Daoy (cell line): ENCODE results near the gene OBSCN. TPM values are rescaled to one million over a fixed set of nuclear protein-coding genes. Genes with fewer than 3 reads are reported as not detected.

Experiments
- DNase-seq: peaks from one replicate; pipeline ENCODE4 v3.0.0-alpha.2; 2015; ENCODE audit warnings: low read depth
- total RNA-seq: library from RNA; depleted of rRNA; stranded (reverse); fragments of >200 nt; shearing (Covaris generic); gene quantifications from 2 replicates; pipeline ENCODE4 v1.2.3, GENCODE V29; 2014

OBSCN gene
- total RNA-seq, 1 experiment from 2014 or later = 4.1 TPM

DNA sequence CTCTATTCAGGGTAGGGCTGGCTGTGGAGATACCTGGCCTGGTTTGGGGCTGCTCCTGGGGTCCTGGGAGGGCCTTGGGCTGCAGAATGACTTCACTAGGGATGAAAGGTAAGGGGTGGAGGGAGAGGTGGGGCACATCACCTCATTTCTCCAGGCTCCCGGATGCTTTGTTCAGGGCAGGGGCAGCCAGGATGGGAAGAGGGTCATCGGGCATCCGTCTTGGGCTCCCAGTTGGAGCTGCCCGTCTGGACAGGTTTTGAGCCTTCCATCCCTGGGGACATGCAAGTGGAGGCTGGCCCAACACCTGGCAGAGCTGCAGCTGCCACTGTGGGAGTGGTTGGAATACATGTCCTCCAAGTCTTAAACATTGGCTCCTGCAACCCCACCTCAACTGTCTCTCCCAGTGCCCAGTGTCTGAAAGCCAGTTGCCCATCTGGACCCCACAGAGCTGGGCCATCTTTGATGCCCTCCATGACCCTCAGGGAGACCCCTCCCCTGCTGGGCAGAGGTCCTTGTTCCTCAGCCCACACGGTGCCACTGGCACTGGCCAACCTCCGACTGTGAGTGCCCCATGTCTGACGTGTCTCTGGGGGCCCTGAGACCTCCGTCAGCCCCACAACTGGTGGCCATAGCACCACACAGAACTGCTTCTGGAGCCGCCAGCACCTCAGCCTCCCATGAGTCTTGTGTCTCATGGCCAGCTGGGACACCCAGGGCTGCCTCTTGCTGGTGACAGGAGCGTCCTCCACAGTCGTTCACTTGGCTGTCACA lies 145.9 kb downstream of the OBSCN start:
- DNase-seq = no peak

DNA sequence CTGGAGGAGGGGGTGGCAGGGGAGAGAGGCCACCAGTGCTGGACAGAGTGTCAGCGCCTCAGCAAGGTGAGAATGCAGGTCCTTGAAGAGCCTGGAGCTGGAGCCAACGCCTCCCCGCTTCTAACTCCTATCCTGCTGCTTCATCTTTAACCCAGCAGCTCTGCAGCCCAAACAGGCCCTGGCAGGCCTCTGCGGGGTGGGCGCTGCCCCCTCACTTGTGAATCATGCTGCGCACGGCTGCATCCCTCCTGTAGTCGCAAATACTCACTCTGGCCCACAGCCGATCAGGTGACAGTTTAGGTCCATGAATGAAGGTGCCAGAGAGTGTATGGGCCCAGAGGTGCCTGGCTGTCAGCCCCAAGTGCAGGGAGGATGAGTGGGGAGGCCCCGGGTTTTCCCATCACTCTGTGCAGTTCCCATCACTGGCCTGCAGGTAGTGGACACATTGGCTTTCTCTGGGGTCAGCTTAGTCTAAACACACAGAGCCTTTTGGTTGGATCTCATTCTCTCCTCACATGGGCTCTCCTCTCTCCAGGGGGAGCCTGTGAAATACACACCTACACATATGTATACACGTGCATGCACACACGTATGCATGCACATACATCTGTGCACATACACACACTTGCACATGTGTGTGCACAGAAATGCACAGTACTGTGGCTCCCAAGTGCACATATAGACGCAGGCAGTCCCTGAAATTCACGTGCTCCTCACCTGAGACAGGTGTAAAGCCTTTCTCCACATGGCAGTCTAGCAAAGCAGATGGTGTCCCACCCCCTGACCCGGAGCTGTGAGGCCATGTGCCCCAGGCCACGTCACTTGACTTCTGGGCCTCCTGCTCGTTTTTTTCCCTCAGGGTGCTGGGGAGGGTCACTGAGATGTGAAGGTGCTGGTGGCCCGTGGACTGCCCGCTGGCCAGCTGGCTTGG lies 146.8 kb downstream of the OBSCN start:
- no peak for DNase-seq

DNA sequence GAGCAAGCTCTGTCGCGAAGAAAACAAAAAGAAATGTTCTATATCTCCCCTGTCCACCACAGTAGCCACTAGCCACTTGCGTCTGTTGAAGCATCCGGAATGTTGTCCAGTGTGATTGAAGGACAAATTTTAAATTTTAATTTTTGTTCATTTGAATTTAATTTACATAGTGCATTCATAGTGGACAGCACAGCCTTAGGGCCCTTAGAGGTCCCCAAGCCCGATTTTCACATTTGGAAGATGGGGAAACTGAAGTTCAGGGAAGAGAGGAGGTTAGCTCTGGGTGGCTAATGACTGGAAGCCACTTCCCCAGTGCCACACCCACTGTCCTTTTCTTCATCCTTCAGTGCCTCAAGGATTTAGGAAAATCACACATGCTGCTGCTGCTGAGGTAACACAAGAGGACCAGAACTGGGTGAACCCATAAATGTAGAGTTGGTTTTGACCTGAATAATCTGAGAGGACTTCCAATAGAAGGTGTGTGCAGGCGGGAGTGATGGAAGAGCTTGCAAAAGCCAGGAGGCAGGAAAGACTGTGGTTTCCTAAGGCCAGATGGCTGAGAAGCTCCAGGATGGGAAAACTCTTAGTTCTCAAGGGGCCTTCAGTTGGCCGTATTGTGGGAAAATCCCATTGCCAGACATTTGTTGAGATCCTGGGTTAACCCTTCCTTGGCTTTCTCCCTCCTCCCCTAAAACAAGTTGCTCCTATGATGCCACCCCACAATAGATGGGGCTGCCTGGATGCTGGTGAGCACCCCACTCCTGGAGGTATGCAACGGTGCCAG lies 149.2 kb downstream of the OBSCN start:
- DNase-seq = no peak

DNA sequence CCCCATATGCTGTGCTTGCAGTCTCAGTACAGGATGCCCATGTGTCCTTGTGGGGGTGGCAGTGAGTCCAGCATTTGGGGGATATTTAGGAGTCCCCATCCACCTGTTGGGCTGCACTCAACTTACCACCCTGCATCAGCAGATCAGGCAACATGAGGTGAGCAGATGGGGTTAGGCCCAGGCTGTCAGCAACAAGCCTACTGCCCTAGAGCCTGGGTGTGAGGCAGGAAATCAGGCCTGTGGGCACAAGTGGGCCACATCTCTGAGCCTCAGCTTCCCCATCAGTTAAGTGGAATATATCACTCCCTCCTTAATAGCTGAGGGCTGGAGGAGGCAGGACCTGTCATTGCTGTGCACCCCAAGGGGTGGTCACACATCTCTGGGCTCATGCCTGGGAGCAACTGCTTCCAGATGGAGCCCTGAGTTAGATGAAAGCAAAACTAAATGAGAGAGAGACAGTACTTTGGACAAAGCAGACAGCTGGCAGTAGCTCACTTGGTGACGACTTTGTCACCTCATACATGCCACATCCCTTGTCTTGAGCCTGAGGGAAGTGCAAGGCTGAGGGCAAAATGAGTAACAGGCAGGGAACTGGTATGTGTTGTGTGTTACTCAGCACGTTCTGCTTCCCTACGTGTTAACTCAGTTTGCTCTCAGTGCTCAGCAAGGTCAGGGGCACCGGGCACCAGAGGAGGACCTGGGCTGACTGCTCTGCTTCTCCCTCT lies 150.4 kb downstream of the OBSCN start:
- DNase-seq = no peak

DNA sequence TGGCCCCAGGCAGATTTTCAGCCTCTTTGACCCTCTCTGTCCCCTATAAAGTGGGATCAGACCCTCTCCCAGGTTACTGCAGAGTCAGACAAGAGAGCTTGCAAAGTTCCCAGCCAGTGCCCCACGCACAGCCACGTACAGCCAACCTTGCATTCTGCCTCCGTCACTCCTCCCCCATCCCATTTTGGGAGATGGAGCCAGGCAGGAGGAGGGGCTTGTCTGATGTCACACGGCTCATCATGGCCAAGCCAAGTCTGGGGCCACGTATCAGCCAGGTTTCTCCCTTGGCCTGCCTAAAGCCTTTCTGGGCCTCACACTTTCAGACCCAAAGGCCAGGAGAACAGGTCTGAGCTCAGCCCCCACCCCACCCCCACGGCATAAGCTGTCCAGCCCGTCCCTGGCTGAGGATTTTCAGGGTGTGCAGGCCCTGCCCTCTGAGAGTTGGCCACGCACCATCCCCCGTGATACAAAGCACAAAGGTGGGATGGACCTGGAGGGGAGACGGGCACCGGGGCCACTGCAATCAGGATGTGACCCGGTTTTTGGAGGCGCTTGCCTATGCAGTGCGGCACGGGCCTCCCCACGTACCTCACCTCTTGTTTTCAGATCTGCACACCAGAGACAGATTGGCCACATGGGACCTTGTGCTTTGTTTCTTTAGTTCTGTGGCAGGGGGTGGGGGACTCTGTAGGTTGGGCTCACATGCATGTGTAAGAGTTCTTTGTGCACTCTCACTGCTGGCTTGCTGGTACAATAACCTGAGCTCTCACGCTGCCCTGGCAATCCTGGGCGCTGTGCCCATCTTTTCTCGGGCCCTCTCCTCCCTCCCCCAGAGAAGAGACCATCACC lies 151.1 kb downstream of the OBSCN start:
- no peak for DNase-seq

DNA sequence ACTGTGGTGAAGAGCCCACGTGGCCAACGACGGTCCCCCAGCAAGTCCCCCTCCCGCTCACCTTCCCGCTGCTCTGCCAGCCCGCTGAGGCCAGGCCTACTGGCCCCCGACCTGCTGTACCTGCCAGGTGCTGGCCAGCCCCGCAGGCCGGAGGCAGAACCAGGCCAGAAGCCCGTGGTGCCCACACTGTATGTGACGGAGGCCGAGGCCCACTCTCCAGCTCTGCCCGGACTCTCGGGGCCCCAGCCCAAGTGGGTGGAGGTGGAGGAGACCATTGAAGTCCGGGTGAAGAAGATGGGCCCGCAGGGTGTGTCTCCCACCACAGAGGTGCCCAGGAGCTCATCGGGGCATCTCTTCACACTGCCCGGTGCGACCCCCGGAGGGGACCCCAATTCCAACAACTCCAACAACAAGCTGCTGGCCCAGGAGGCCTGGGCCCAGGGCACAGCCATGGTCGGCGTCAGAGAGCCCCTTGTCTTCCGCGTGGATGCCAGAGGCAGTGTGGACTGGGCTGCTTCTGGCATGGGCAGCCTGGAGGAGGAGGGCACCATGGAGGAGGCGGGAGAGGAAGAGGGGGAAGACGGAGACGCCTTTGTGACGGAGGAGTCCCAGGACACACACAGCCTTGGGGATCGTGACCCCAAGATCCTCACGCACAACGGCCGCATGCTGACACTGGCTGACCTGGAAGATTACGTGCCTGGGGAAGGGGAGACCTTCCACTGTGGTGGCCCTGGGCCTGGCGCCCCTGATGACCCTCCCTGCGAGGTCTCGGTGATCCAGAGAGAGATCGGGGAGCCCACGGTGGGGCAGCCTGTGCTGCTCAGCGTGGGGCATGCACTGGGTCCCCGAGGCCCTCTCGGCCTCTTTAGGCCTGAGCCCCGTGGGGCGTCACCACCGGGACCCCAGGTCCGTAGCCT lies 152.0 kb downstream of the OBSCN start:
- no peak for DNase-seq

DNA sequence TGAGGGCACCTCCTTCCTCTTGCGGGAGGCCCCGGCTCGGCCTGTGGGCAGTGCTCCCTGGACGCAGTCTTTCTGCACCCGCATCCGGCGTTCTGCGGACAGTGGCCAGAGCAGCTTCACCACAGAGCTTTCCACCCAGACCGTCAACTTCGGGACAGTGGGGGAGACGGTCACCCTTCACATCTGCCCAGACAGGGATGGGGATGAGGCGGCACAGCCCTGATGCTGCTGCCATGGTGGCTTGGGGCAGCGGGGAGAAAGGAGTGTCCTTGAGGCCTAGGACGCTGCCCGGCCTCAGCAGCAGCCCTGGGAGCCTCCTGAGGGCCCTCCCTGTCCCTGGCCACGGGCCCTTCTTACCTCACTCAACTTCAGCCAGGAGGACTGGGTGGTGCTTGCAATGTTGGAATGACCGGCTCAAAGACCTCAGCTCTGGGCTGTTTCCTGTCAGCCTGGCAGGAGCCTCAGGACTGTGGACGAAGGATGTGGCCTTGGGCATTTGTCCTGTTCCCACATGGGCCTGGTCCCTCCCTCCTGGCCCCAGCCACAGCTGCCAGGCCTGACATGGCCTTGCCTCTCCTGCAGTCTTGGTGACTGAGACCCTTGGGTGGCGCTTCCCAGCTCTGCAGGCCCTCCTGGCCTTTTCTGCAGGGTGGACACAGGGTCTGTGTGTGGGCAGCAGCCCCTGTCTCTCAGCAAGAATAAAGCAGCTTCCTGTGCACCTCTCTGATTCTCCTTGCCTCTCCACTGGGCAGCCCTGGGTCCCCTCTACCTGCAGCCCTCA lies 152.9 kb downstream of the OBSCN start:
- no peak for DNase-seq

DNA sequence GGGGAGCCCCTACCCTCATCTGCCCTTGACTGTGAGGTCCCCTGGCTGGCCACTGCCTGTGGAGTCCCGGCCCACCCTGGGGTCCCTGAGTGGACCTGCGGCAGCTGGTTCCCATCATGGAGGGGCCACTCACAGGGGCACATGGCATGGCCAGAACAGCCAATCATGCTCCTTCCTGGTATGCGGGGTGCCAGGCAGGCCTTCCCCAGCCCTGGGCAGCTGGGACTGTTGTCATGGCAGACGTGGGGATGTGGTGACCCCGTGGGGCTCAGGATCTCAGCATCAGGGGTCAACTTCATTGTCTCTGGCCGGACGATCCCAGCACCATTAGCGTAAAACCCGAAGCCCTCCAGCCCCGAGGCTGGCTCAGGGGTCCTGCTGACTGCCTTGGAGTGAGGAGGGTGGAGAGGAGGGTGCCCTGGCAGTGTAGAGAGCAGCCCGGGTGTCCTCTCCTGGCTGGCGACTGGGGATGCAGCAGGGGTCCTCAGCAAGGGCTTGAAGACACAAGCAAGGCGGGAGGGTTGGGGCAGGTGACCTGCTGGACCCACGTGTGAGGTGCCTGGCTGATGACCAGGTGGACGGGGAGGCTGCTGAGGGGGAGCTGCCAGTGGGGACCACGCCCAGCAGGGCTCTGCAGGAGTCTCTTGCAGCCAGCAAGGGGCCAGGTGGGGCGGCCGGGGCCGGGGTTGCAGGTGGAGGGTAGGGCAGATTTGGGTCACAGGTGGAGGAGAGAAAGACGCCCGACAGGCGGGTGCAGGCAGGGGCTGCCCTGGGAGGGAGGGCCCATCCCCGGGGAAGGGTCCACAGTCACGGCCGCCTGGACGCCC lies 153.7 kb downstream of the OBSCN start:
- DNase-seq = no peak

DNA sequence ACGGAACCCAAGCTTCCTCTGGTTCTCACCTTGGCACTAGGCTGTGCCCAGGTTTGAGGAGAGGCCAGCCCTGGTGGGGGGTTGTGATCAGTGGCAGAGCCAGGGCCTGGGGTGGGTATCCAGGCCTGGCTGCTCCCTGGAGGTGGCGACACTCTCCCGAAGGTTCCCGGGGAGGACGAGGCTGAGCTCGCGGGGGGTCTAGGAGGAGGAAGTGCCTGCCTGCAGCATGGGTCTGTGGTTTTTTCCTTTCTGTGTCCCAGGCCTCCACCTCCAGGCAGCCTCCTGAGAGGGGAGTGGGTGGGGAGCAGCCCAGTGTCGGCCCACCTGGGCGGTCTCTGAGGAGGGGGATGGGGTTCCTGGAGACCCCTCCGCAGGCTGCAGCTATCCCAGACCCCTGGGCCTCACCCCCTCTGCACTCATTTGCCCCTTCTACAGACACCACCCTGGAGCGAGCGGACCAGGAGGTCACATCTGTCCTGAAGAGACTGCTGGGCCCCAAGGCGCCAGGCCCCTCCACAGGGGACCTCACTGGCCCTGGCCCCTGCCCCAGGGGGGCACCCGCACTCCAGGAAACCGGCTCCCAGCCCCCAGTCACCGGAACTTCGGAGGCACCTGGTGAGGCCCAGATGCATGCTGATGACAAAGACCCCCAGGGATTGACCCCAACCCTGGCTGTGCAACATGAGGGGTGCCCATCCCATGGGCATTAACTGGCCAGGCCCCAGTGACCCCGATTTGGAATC lies 154.5 kb downstream of the OBSCN start:
- no peak for DNase-seq

DNA sequence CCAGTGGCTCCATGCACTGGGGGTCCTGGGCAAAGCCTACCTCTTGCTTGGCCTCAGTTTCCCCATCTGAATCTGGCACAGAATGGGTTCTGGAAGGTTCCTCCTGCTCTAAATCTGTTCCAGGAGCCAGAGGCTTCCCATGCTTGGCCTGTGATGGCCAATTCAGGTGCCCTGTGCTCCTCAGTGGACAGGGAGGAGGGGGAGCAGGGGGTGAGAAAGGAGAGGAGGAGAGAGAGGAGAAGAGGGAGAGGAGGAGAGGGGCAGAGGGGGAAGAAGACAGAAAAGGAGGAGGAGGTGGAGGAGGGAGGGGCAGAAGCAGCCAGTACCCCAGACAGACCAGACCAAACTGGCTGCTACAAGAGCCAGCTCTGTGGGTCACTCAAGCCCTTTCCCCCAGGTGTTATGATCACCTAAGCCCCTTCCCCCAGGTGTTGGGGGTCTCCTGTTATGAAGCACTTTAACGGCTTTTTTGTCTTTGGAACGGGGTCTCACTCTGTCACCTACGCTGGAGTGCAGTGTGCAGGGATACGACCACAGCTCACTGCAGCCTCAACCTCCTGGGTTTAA lies 155.1 kb downstream of the OBSCN start:
- DNase-seq = no peak

DNA sequence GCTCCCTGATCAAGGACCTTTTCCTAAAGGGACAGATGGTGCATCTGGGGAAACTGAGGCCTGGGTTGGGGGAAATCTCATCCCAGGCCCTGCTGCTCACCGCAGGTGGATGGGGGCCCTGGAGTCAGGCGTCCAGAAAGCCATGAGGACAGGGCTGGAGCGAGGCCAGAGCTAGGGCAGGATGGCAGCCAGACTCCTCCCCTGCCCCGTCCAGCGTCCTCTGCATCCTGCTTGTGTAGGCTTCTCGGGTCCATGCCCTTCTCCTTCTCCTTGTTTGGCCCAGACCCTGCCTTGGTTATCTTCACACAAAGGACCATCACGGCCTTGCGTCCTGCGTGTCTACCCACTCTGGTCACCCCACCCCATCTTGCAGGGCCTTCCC lies 155.8 kb downstream of the OBSCN start:
- DNase-seq = no peak

DNA sequence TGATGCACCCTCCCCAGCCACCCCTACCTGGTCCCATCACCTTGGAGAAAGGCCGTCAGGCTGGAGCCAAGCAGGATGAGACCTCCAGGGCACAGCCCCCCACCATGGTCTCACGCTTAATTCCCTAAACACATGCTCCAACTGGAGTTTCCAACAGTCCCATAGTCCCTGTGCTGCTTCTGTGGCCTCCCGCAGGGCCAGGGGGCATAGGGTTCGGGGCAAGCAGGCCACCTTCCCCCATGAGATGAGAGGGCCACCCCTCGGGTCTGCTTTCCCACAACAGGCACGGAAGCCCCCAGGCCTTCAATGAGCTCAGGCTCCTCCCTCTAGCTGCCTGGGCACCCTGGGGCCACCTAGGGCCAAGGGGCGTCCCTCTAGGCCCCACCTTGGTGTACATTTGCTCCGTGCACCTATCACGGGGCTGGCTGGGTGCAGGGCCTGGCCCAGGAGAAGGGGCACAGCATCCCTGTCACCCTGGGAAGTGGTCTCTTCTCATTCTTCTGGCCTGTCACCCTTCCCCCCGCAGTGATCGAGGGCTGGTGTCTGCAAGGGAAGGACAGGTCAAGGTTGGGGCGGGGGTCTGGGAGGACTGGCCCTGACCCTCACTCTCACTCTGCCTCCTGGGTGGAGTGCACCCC lies 156.3 kb downstream of the OBSCN start:
- DNase-seq = no peak

DNA sequence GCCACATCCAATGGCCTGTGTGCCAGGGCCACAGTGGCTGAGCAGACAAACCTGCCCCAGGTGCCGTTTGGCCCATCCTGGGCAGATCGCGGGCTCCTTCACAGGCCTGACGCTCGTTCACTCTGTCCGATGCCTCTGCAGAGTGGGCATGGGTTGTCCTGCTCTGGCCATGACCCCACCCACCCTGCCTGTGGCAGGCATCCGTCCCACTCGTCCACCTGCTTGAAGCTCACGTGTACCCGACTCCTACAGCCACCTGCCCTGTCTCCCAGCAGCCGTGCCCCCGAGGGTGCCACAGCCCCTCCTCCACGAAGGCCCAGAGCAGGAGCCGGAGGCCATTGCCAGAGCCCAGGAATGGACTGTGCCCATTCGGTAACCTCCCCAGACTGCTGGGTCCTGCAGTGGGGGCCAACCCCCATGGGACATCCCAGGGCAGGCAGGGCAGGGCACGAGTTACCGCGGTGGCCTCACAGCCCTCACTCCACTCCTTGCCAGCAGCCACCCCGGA lies 156.9 kb downstream of the OBSCN start:
- no peak for DNase-seq

DNA sequence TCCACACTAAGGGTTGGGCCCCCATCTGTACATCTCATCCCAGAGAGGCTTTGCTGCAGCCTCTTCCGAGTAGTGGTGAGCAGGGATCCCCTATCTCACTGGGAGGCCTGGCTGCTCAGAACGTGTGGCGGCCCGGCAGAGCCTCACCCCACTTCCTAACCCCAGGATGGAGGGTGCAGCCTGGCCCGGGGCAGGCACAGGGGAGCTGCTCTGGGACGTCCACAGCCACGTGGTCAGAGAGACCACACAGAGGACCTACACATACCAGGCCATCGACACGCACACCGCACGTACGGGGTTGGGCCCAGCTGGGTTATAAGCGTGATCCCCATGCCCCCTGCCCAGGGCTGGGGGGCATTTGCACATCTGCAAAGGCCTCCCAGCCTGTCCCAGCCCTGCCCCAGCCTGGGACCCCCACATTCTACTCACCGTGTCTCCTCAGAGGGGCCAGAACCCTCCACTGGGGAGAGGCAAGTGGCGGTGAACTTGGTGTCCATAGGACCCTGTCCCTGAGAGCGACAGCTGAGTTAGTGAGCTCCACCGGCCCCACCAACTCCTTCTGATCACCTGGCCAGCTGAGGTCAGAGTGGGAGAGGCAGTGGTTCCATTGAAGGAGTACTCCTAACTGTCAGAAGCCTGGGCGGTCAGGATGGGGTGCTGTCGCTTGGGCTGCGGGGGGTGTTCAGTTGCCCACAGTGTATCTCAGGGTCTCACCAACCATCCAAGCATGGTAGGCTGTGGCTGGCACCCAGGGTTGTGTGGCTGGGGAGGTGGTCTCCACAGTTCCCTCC lies 157.6 kb downstream of the OBSCN start:
- no peak for DNase-seq
